ENCODE measurements around the gene CARD9.
"Not testable (repeated sequence)": the region's sequence is repeated elsewhere in the genome, so short reads cannot be mapped to it uniquely, and the experiment has no call there.

DNA sequence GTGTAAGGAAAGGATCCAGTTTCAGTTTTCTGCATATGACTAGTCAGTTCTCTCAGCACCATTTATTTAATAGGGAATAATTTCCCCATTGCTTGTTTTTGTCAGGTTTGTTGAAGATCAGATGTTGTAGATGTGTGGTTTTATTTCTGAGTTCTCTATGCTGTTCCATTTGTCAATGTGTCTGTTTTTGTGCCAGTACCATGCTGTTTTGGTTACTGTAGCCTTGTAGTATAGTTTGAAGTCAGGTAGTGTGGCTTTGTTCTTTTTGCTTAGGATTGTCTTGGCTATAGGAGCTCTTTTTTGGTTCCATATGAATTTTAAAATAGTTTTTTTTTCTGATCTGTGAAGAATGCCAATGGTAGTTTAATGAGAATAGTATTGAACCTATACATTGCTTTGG is 52.5 kb downstream of the CARD9 start:
- TF ChIP-seq KDM4A (IDR thresholded peaks at IDR 0.05; ENCODE audit: low read depth, low read length, severe bottlenecking); BRCA1 (IDR thresholded peaks at IDR 0.05; ENCODE audit: low read depth, low read length); EZH2 (IDR thresholded peaks at IDR 0.05; ENCODE audit: low read depth, low read length, severe bottlenecking); CEBPB (IDR thresholded peaks at IDR 0.05; ENCODE audit: low read depth, low read length); RAD21 (IDR thresholded peaks at IDR 0.05 in 1 of 2, conservative IDR thresholded peaks at IDR 0.05 in 1 of 2; ENCODE audit: low read depth in 2 of 2, low read length in 2 of 2); SIN3A (conservative IDR thresholded peaks at IDR 0.05 in 1 of 2, IDR thresholded peaks at IDR 0.05 in 1 of 2; ENCODE audit: low read depth in 1 of 2, low read length in 2 of 2); MAFK (IDR thresholded peaks at IDR 0.05; ENCODE audit: low read depth, low read length); RFX5 (IDR thresholded peaks at IDR 0.05; ENCODE audit: borderline replicate concordance, low read depth, low read length); POLR2A (IDR thresholded peaks at IDR 0.05; ENCODE audit: control extremely low read depth in 1 of 2, low read depth in 2 of 2, low read length in 2 of 2); ZNF274 (IDR thresholded peaks at IDR 0.05; ENCODE audit: borderline replicate concordance, extremely low read depth, low read length): not testable (repeated sequence)
- TF ChIP-seq, protein P1, sequence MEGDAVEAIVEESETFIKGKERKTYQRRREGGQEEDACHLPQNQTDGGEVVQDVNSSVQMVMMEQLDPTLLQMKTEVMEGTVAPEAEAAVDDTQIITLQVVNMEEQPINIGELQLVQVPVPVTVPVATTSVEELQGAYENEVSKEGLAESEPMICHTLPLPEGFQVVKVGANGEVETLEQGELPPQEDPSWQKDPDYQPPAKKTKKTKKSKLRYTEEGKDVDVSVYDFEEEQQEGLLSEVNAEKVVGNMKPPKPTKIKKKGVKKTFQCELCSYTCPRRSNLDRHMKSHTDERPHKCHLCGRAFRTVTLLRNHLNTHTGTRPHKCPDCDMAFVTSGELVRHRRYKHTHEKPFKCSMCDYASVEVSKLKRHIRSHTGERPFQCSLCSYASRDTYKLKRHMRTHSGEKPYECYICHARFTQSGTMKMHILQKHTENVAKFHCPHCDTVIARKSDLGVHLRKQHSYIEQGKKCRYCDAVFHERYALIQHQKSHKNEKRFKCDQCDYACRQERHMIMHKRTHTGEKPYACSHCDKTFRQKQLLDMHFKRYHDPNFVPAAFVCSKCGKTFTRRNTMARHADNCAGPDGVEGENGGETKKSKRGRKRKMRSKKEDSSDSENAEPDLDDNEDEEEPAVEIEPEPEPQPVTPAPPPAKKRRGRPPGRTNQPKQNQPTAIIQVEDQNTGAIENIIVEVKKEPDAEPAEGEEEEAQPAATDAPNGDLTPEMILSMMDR (IDR thresholded peaks at IDR 0.05; ENCODE audit: control extremely low read depth in 1 of 3, insufficient read depth in 1 of 3, low read depth in 1 of 3, low read length in 3 of 3) = not testable (repeated sequence)
- TF ChIP-seq, protein P2, sequence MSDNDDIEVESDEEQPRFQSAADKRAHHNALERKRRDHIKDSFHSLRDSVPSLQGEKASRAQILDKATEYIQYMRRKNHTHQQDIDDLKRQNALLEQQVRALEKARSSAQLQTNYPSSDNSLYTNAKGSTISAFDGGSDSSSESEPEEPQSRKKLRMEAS (IDR thresholded peaks at IDR 0.05) = not testable (repeated sequence)
